Keratinocyte (primary cell): ENCODE results near the gene RXRA. TPM values are rescaled to one million over a fixed set of nuclear protein-coding genes. Genes with fewer than 3 reads are reported as not detected.
A peak's percentile ranks its signal among the peaks of the same experiment; 100 is the strongest.

Experiments
- DNase-seq: peaks from one replicate; pipeline ENCODE4 v3.0.0-alpha.2; 2011; ENCODE audit warnings: low read depth, missing footprints, low spot score
- FAIRE-seq: peaks from 2 replicates; lab custom pipeline; 2011; peaks lifted over from hg19 to GRCh38; lab: Jason Lieb, UNC
- H2AFZ ChIP-seq: 2 replicates; pipeline ENCODE4 v1.6.0; 2012; ENCODE audit warnings: low read length, control low read depth, inconsistent platforms; ENCODE audit not compliant: control insufficient read depth
- H3K27ac ChIP-seq: 2 replicates; pipeline ENCODE4 v1.5.1; 2011; ENCODE audit warnings: low read length; ENCODE audit not compliant: control insufficient read depth, insufficient read depth
- H3K27me3 ChIP-seq: 3 replicates; pipeline ENCODE4 v1.6.0; 2011; ENCODE audit warnings: low read length; ENCODE audit not compliant: control insufficient read depth, insufficient read depth; ENCODE audit errors: extremely low read depth
- H3K36me3 ChIP-seq, 2 experiments: 2 replicates in 1 of 2; 3 replicates in 1 of 2; pipeline ENCODE4 v1.5.1; 2011; ENCODE audit warnings: low read length in 2 of 2, mild to moderate bottlenecking in 1 of 2; ENCODE audit not compliant: control insufficient read depth in 2 of 2, insufficient read depth in 2 of 2; ENCODE audit errors: extremely low read depth in 1 of 2
- H3K4me1 ChIP-seq: 3 replicates; pipeline ENCODE4 v1.5.1; 2011; ENCODE audit warnings: low read length; ENCODE audit not compliant: control insufficient read depth, insufficient read depth; ENCODE audit errors: extremely low read depth
- H3K4me2 ChIP-seq: 3 replicates; pipeline ENCODE4 v1.6.0; 2011; ENCODE audit warnings: low read depth, low read length; ENCODE audit not compliant: control insufficient read depth, insufficient read depth; ENCODE audit errors: extremely low read depth
- H3K4me3 ChIP-seq, 3 experiments: fragments of 200-600 bp in 1 of 3; sonication (generic) in 1 of 3; 2 replicates in 2 of 3; 3 replicates in 1 of 3; pipeline ENCODE4 v1.5.1; 2011 to 2016; ENCODE audit warnings: low read length in 3 of 3, mild to moderate bottlenecking in 3 of 3, control low read depth in 2 of 3, inconsistent platforms in 1 of 3, low read depth in 1 of 3, mixed read lengths in 1 of 3, mixed run types in 1 of 3, moderate library complexity in 1 of 3; ENCODE audit not compliant: control insufficient read depth in 2 of 3, insufficient read depth in 2 of 3; ENCODE audit errors: extremely low read depth in 1 of 3
- H3K79me2 ChIP-seq: 2 replicates; pipeline ENCODE4 v1.6.0; 2012; ENCODE audit warnings: low read length; ENCODE audit not compliant: control insufficient read depth, insufficient read depth
- H3K9ac ChIP-seq: 3 replicates; pipeline ENCODE4 v1.6.0; 2011; ENCODE audit warnings: low read length; ENCODE audit not compliant: control insufficient read depth, insufficient read depth; ENCODE audit errors: extremely low read depth
- H3K9me1 ChIP-seq: 3 replicates; pipeline ENCODE4 v1.6.0; 2011; ENCODE audit warnings: low read length; ENCODE audit not compliant: control insufficient read depth, insufficient read depth; ENCODE audit errors: extremely low read depth
- H3K9me3 ChIP-seq: 2 replicates; pipeline ENCODE4 v1.5.1; 2012; ENCODE audit warnings: low read depth, low read length; ENCODE audit not compliant: control insufficient read depth
- H4K20me1 ChIP-seq: 3 replicates; pipeline ENCODE4 v1.6.0; 2011; ENCODE audit warnings: low read length; ENCODE audit not compliant: control insufficient read depth, insufficient read depth; ENCODE audit errors: extremely low read depth
- EZH2 ChIP-seq: IDR thresholded peaks from one replicate; pipeline ENCODE4 v1.6.1; 2012; ENCODE audit warnings: inconsistent platforms, mild to moderate bottlenecking, low read length, moderate library complexity
- dilution Hi-C: fragments of 300-500 bp; cut with MboI; formaldehyde crosslinking; loops from one replicate; pipeline ENCODE4 v1.7.0; 2020; ENCODE audit warnings: low sequenced_read_pairs; ENCODE audit not compliant: extremely low pct_ligation_motif_present
- polyA plus RNA-seq, 5 experiments: library from polyadenylated mRNA; depleted of rRNA in 3 of 5; stranded (reverse) in 3 of 5; stranded (forward) in 1 of 5; unstranded in 1 of 5; fragments of >200 nt; gene quantifications; 1 replicate in 1 of 5; 2 replicates in 3 of 5; 3 replicates in 1 of 5; pipeline versions ENCODE4 v1.2.1 to v1.2.3, GENCODE V29; 2011 to 2012; ENCODE audit warnings: missing spikeins in 2 of 5, low read depth in 1 of 5, low replicate concordance in 1 of 5
- TF ChIP-seq, protein P1 (sequence below), 3 experiments: IDR thresholded peaks in 1 of 3; conservative IDR thresholded peaks in 1 of 3; optimal IDR thresholded peaks in 1 of 3; 2 replicates in 2 of 3; 3 replicates in 1 of 3; pipeline versions ENCODE3 to v1.5.1; 2011; ENCODE audit warnings: low read length in 3 of 3, mild to moderate bottlenecking in 3 of 3, moderate library complexity in 2 of 3, control low read depth in 1 of 3, inconsistent platforms in 1 of 3; ENCODE audit not compliant: insufficient read depth in 2 of 3; ENCODE audit errors: extremely low read depth in 1 of 3

RXRA gene
- polyA plus RNA-seq, 1 donor (not counting 4 experiments of a cell fraction or from before 2014, with no cell fraction given): 9.7 TPM

DNA sequence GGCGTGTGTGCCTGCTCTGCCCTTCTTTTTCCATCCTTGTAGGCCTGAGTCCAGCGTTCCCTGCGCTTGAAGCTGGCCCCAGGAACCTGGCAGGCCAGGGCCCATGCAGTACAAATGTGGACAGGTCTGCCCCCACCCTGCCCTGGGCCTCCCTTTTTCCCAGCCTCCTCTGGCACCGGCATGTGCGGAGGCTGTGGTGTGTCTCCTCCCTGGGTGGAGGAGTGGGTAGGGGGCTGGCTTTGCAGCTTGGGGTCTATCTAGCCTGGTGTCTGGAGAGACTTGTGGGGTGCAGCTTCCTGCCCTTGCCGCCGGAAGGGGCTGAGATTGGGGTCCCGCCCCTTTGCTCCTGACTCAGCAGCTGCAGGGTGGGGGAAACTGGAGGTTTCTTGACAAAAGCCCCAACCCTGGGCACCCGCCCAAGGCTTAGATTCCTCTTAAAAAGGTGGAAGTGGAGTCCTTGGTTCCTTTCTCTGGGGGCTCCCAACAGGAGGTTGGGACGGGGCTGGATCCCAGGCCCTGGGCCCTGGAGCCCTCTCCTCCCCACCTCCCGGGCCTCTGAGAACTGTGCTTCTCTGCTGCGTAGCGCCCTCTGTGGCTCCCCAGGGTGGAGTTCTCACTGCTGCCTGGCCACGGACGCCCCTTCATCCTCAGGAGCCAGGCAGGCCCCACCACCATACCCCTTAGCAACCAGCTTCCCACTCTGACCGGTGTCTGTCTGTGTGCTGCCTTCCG, 18.0 kb downstream of the RXRA start:
- H3K27me3 ChIP-seq: no peaks in the 10 kb centered on the region
- H3K36me3 ChIP-seq: peaks cover 4 to 5% of the 10 kb centered on the region in 2 experiments
- no peaks in the 10 kb centered on the region for H3K9me3 ChIP-seq
- dilution Hi-C loops: no loop called here
- DNase-seq (no peak), FAIRE-seq (peak; percentile 55)
- no peak overlapping the region for H2AFZ ChIP-seq
- H3K4me3 ChIP-seq: peak overlapping the region in 1 of 3 experiments; percentile 41
- H3K9ac ChIP-seq: no peak overlapping the region
- peak overlapping the region; percentile 59 for H3K4me2 ChIP-seq
- H3K79me2 ChIP-seq: peaks cover 96% of the 10 kb centered on the region
- peaks cover 24% of the 10 kb centered on the region for H3K4me1 ChIP-seq
- no peak for TF ChIP-seq EZH2
- TF ChIP-seq, protein P1, sequence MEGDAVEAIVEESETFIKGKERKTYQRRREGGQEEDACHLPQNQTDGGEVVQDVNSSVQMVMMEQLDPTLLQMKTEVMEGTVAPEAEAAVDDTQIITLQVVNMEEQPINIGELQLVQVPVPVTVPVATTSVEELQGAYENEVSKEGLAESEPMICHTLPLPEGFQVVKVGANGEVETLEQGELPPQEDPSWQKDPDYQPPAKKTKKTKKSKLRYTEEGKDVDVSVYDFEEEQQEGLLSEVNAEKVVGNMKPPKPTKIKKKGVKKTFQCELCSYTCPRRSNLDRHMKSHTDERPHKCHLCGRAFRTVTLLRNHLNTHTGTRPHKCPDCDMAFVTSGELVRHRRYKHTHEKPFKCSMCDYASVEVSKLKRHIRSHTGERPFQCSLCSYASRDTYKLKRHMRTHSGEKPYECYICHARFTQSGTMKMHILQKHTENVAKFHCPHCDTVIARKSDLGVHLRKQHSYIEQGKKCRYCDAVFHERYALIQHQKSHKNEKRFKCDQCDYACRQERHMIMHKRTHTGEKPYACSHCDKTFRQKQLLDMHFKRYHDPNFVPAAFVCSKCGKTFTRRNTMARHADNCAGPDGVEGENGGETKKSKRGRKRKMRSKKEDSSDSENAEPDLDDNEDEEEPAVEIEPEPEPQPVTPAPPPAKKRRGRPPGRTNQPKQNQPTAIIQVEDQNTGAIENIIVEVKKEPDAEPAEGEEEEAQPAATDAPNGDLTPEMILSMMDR (optimal IDR thresholded peaks at IDR 0.05 in 1 of 3, IDR thresholded peaks at IDR 0.05 in 1 of 3, conservative IDR thresholded peaks at IDR 0.05 in 1 of 3; ENCODE audit: extremely low read depth in 1 of 3, insufficient read depth in 2 of 3, low read length in 3 of 3): peak in 2 of 3 experiments; percentile 32 to 42
- peak overlapping the region; percentile 58 for H3K27ac ChIP-seq
- peaks cover 25% of the 10 kb centered on the region for H4K20me1 ChIP-seq
- peaks cover 5% of the 10 kb centered on the region for H3K9me1 ChIP-seq

DNA sequence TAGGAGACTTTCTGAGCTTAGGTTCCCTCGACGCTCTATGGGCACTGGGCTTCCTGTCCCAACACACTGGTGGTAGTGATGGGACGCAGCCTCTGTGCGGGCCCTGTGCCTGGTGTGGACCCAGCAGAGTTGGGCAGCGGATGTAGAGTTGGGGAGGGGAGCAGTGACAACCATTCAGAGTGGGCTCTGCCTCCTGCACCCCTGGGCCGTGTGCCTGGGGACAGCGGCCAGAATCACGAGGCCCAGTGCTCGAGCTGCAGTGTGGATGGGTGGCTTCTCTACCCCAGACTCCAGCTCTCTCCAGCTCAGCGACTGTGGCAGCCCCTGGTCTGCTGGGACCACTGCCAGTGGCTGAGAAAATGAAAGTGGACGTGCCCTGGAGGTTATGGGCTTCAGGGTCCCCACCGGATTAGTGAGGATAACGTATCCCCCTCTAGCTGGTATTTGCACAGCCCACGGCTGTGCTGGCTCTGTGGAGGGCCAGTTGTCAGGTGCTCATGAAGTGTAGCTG, 18.6 kb downstream of the RXRA start:
- no peak overlapping the region for H3K9ac ChIP-seq
- H3K9me3 ChIP-seq: no peaks in the 10 kb centered on the region
- no peak overlapping the region for H3K4me3 ChIP-seq
- TF ChIP-seq, protein P1 (optimal IDR thresholded peaks at IDR 0.05 in 1 of 3, IDR thresholded peaks at IDR 0.05 in 1 of 3, conservative IDR thresholded peaks at IDR 0.05 in 1 of 3; ENCODE audit: extremely low read depth in 1 of 3, insufficient read depth in 2 of 3, low read length in 3 of 3): no peak
- TF ChIP-seq EZH2: no peak
- no peak overlapping the region for H2AFZ ChIP-seq
- DNase-seq (no peak), FAIRE-seq (no peak)
- H3K27ac ChIP-seq: no peak overlapping the region
- H4K20me1 ChIP-seq: peaks cover 19% of the 10 kb centered on the region
- peaks cover 94% of the 10 kb centered on the region for H3K79me2 ChIP-seq
- dilution Hi-C loops: no loop called here
- no peaks in the 10 kb centered on the region for H3K27me3 ChIP-seq
- H3K9me1 ChIP-seq: peaks cover 5% of the 10 kb centered on the region
- H3K36me3 ChIP-seq: peaks cover 0 to 5% of the 10 kb centered on the region in 2 experiments
- H3K4me2 ChIP-seq: no peak overlapping the region
- peaks cover 24% of the 10 kb centered on the region for H3K4me1 ChIP-seq
